Measurements from ENCODE around the gene CYP3A5. TPM values are rescaled to one million over a fixed set of nuclear protein-coding genes. Genes with fewer than 3 reads are reported as not detected.

The CYP3A5 gene
- total RNA-seq, 1 donor from 2014 or later = 0.07 TPM

- H3K9me3 Mint-ChIP-seq (ENCODE audit: unreplicated experiment) = no peaks in the 10 kb centered on the region
- H3K4me3 Mint-ChIP-seq (ENCODE audit: unreplicated experiment) = no peak overlapping the region
- FAIRE-seq = no peak
- no peaks in the 10 kb centered on the region for H3K9me3 ChIP-seq (ENCODE audit: insufficient read depth, low read depth, low read length)
- TF ChIP-seq EZH2 (IDR thresholded peaks at IDR 0.05; ENCODE audit: insufficient read depth, low read length) (no peak), CTCF (IDR thresholded peaks at IDR 0.05; ENCODE audit: insufficient read depth, low read depth, low read length) (no peak)
- H3K9ac ChIP-seq (ENCODE audit: low read length) = no peak overlapping the region
- H3K27ac Mint-ChIP-seq (ENCODE audit: unreplicated experiment) = no peak overlapping the region
- peaks cover 18% of the 10 kb centered on the region for H3K79me2 ChIP-seq (ENCODE audit: insufficient read depth, low read length)
- H3K27ac ChIP-seq (ENCODE audit: low read depth, low read length) = no peak overlapping the region
- H3K36me3 Mint-ChIP-seq (ENCODE audit: low read depth, unreplicated experiment) = peaks cover 30% of the 10 kb centered on the region
- peaks cover 14% of the 10 kb centered on the region for H3K4me1 Mint-ChIP-seq (ENCODE audit: low read depth, unreplicated experiment)
- H3K27me3 Mint-ChIP-seq (ENCODE audit: low read depth, unreplicated experiment) = no peaks in the 10 kb centered on the region
- H2AFZ ChIP-seq (ENCODE audit: low read depth, low read length) = no peak overlapping the region
- peaks cover 31% of the 10 kb centered on the region for H4K20me1 ChIP-seq (ENCODE audit: insufficient read depth, low read length)
- H3K4me3 ChIP-seq (ENCODE audit: insufficient read depth, low read depth, low read length) = no peak overlapping the region
- H3K4me1 ChIP-seq (ENCODE audit: insufficient read depth, low read length) = peaks cover 5% of the 10 kb centered on the region
- DNase-seq (ENCODE audit: low read depth) = no peak
- no peak overlapping the region for H3K4me2 ChIP-seq (ENCODE audit: low read length)
- no peaks in the 10 kb centered on the region for H3K27me3 ChIP-seq (ENCODE audit: insufficient read depth, low read length)
- peaks cover 45% of the 10 kb centered on the region for H3K36me3 ChIP-seq (ENCODE audit: insufficient read depth, low read length)
Observed at GRCh38 chr7:99622596-99622995, 57.2 kb downstream of the CYP3A5 start.

- peaks cover 38% of the 10 kb centered on the region for H3K36me3 ChIP-seq (ENCODE audit: insufficient read depth, low read length)
- peaks cover 8% of the 10 kb centered on the region for H3K4me1 ChIP-seq (ENCODE audit: insufficient read depth, low read length)
- H3K9ac ChIP-seq (ENCODE audit: low read length) = no peak overlapping the region
- no peak overlapping the region for H3K4me3 ChIP-seq (ENCODE audit: insufficient read depth, low read depth, low read length)
- peaks cover 27% of the 10 kb centered on the region for H3K79me2 ChIP-seq (ENCODE audit: insufficient read depth, low read length)
- no peaks in the 10 kb centered on the region for H3K9me3 Mint-ChIP-seq (ENCODE audit: unreplicated experiment)
- H3K4me3 Mint-ChIP-seq (ENCODE audit: unreplicated experiment) = no peak overlapping the region
- peaks cover 30% of the 10 kb centered on the region for H4K20me1 ChIP-seq (ENCODE audit: insufficient read depth, low read length)
- FAIRE-seq (no peak), DNase-seq (ENCODE audit: low read depth) (no peak)
- no peaks in the 10 kb centered on the region for H3K27me3 Mint-ChIP-seq (ENCODE audit: low read depth, unreplicated experiment)
- no peak overlapping the region for H3K4me2 ChIP-seq (ENCODE audit: low read length)
- TF ChIP-seq EZH2 (IDR thresholded peaks at IDR 0.05; ENCODE audit: insufficient read depth, low read length) (no peak), CTCF (IDR thresholded peaks at IDR 0.05; ENCODE audit: insufficient read depth, low read depth, low read length) (no peak)
- peaks cover 29% of the 10 kb centered on the region for H3K36me3 Mint-ChIP-seq (ENCODE audit: low read depth, unreplicated experiment)
- no peak overlapping the region for H3K27ac ChIP-seq (ENCODE audit: low read depth, low read length)
- no peaks in the 10 kb centered on the region for H3K27me3 ChIP-seq (ENCODE audit: insufficient read depth, low read length)
- no peak overlapping the region for H3K27ac Mint-ChIP-seq (ENCODE audit: unreplicated experiment)
- H3K9me3 ChIP-seq (ENCODE audit: insufficient read depth, low read depth, low read length) = no peaks in the 10 kb centered on the region
- peaks cover 16% of the 10 kb centered on the region for H3K4me1 Mint-ChIP-seq (ENCODE audit: low read depth, unreplicated experiment)
- no peak overlapping the region for H2AFZ ChIP-seq (ENCODE audit: low read depth, low read length)
Observed at GRCh38 chr7:99621271-99621670, 58.5 kb downstream of the CYP3A5 start.

- peaks cover 16% of the 10 kb centered on the region for H3K4me1 Mint-ChIP-seq (ENCODE audit: low read depth, unreplicated experiment)
- H3K4me3 Mint-ChIP-seq (ENCODE audit: unreplicated experiment) = peak overlapping the region; percentile 92
- TF ChIP-seq CTCF (IDR thresholded peaks at IDR 0.05; ENCODE audit: insufficient read depth, low read depth, low read length) (no peak), EZH2 (IDR thresholded peaks at IDR 0.05; ENCODE audit: insufficient read depth, low read length) (no peak)
- H3K36me3 ChIP-seq (ENCODE audit: insufficient read depth, low read length) = peaks cover 24% of the 10 kb centered on the region
- no peak for DNase-seq (ENCODE audit: low read depth)
- H3K9me3 ChIP-seq (ENCODE audit: insufficient read depth, low read depth, low read length) = no peaks in the 10 kb centered on the region
- FAIRE-seq = no peak
- H3K27me3 ChIP-seq (ENCODE audit: insufficient read depth, low read length) = no peaks in the 10 kb centered on the region
- no peaks in the 10 kb centered on the region for H3K27me3 Mint-ChIP-seq (ENCODE audit: low read depth, unreplicated experiment)
- H3K9ac ChIP-seq (ENCODE audit: low read length) = no peak overlapping the region
- H3K36me3 Mint-ChIP-seq (ENCODE audit: low read depth, unreplicated experiment) = peaks cover 28% of the 10 kb centered on the region
- no peak overlapping the region for H3K27ac Mint-ChIP-seq (ENCODE audit: unreplicated experiment)
- H3K4me3 ChIP-seq (ENCODE audit: insufficient read depth, low read depth, low read length) = no peak overlapping the region
- peaks cover 23% of the 10 kb centered on the region for H4K20me1 ChIP-seq (ENCODE audit: insufficient read depth, low read length)
- H3K79me2 ChIP-seq (ENCODE audit: insufficient read depth, low read length) = peaks cover 27% of the 10 kb centered on the region
- peaks cover 8% of the 10 kb centered on the region for H3K4me1 ChIP-seq (ENCODE audit: insufficient read depth, low read length)
- H3K27ac ChIP-seq (ENCODE audit: low read depth, low read length) = no peak overlapping the region
- no peaks in the 10 kb centered on the region for H3K9me3 Mint-ChIP-seq (ENCODE audit: unreplicated experiment)
- no peak overlapping the region for H3K4me2 ChIP-seq (ENCODE audit: low read length)
- no peak overlapping the region for H2AFZ ChIP-seq (ENCODE audit: low read depth, low read length)
Observed at GRCh38 chr7:99619571-99620130, 60.1 kb downstream of the CYP3A5 start.
